NCI-H345 treated with DMSO at 0.1 percent for 48 hours (cell line): ENCODE measurements around the gene RGS7BP.
A peak's percentile ranks its signal among the peaks of the same experiment; 100 is the strongest.

Experiments used
- DNase-seq: peaks from one replicate; lab custom pipeline; 2025; ENCODE audit not compliant: unreplicated experiment; lab: John Stamatoyannopoulos, UW

RGS7BP gene

GRCh38 chr5:64628901-64629300 lies 123.1 kb downstream of the RGS7BP start:
- no peak for DNase-seq

GRCh38 chr5:64629841-64630240 lies 124.0 kb downstream of the RGS7BP start:
- no peak for DNase-seq

- peak; percentile 5 for DNase-seq
Measured at GRCh38 chr5:64632251-64632650, 126.4 kb downstream of the RGS7BP start.

GRCh38 chr5:64634997-64635686 lies 129.3 kb downstream of the RGS7BP start:
- peak; percentile 3 for DNase-seq

- no peak for DNase-seq
Measured at GRCh38 chr5:64637144-64637543, 131.3 kb downstream of the RGS7BP start.

- no peak for DNase-seq
Measured at GRCh38 chr5:64637837-64638443, 132.1 kb downstream of the RGS7BP start.

- DNase-seq: no peak
Measured at GRCh38 chr5:64644831-64645230, 139.0 kb downstream of the RGS7BP start.

GRCh38 chr5:64646169-64646568 lies 140.4 kb downstream of the RGS7BP start:
- DNase-seq: no peak

GRCh38 chr5:64649512-64649911 lies 143.7 kb downstream of the RGS7BP start:
- no peak for DNase-seq

- no peak for DNase-seq
Measured at GRCh38 chr5:64653766-64654560, 148.1 kb downstream of the RGS7BP start.

GRCh38 chr5:64654561-64654938 lies 148.7 kb downstream of the RGS7BP start:
- no peak for DNase-seq

GRCh38 chr5:64655596-64655995 lies 149.8 kb downstream of the RGS7BP start:
- no peak for DNase-seq

- no peak for DNase-seq
Measured at GRCh38 chr5:64659289-64659688, 153.5 kb downstream of the RGS7BP start.
